HepG2 (cell line): ENCODE results near the gene ACTN4. TPM values are rescaled to one million over a fixed set of nuclear protein-coding genes. Genes with fewer than 3 reads are reported as not detected.

Experiments
- ATAC-seq: fragments of 200-7000 bp; cut with Tn5 transposase; 3 replicates; pipeline ENCODE4 v1.9.1; 2020; ENCODE audit warnings: mild to moderate bottlenecking, moderate library complexity
- BruUV-seq: library from RNA; stranded (reverse); fragments of 400-500 nt; replicated peaks from 2 replicates; lab custom pipeline; 2021; lab: Mats Ljungman, UMichigan
- CTCF ChIA-PET: fragments of 300-600 bp; formaldehyde crosslinking; extraction: SDS; loops from one replicate; lab custom pipeline; 2021; ENCODE audit warnings: low total read pairs, inconsistent platforms, low intra/inter-chr PET ratio; lab: Yijun Ruan, JAX
- POLR2A ChIA-PET: fragments of 350-600 bp; sonication (Branson Sonifier 250); formaldehyde crosslinking; loops from one replicate; lab custom pipeline; 2020; ENCODE audit warnings: antibody characterized with exemption, inconsistent platforms; lab: Yijun Ruan, JAX
- DNase-seq: peaks from one replicate; pipeline ENCODE4 v3.0.0-alpha.2; 2015; ENCODE audit warnings: low spot score
- FAIRE-seq: peaks from 3 replicates; lab custom pipeline; 2011; peaks lifted over from hg19 to GRCh38; lab: Jason Lieb, UNC
- H2AFZ ChIP-seq: one replicate; pipeline ENCODE4 v1.6.1; 2011; ENCODE audit warnings: low read length, inconsistent platforms
- H3K27ac ChIP-seq: fragments of 300-600 bp; 3 replicates; pipeline ENCODE4 v1.8.0; 2011; ENCODE audit warnings: mixed run types, mild to moderate bottlenecking, mixed read lengths, low read length, inconsistent platforms; ENCODE audit not compliant: insufficient read depth; ENCODE audit errors: extremely low read length
- H3K27me3 ChIP-seq, 2 experiments: fragments of 200-600 bp in 1 of 2; 2 replicates in 1 of 2; 3 replicates in 1 of 2; pipeline versions ENCODE4 v1.6.0 to v1.8.0; 2011; ENCODE audit warnings: low read length in 2 of 2, mild to moderate bottlenecking in 2 of 2, moderate library complexity in 2 of 2, inconsistent platforms in 1 of 2; ENCODE audit not compliant: insufficient read depth in 2 of 2, control insufficient read depth in 1 of 2
- H3K36me3 ChIP-seq, 2 experiments: fragments of 200-600 bp in 1 of 2; replicated peaks in 1 of 2; 2 replicates in 1 of 2; 3 replicates in 1 of 2; pipeline versions ENCODE4 v1.5.1 to v1.8.0; 2011; ENCODE audit warnings: low read length in 2 of 2, inconsistent platforms in 1 of 2; ENCODE audit not compliant: insufficient read depth in 2 of 2, control insufficient read depth in 1 of 2
- H3K4me1 ChIP-seq: 2 replicates; pipeline ENCODE4 v1.5.1; 2012; ENCODE audit warnings: low read length, inconsistent platforms; ENCODE audit not compliant: insufficient read depth
- H3K4me2 ChIP-seq: 2 replicates; pipeline ENCODE4 v1.6.0; 2011; ENCODE audit warnings: low read depth, low read length, inconsistent platforms
- H3K4me3 ChIP-seq, 3 experiments: fragments of 200-600 bp in 1 of 3; sonication (generic), shearing (Covaris generic) in 1 of 3; replicated peaks in 1 of 3; 2 replicates each; pipeline ENCODE4 v1.5.1; 2011 to 2016; ENCODE audit warnings: low read length in 3 of 3, inconsistent platforms in 2 of 3, low read depth in 2 of 3, mild to moderate bottlenecking in 2 of 3, control low read depth in 1 of 3, mixed read lengths in 1 of 3; ENCODE audit not compliant: insufficient read depth in 1 of 3
- H3K79me2 ChIP-seq: one replicate; pipeline ENCODE4 v1.6.1; 2011; ENCODE audit warnings: low read length, inconsistent platforms; ENCODE audit not compliant: insufficient read depth
- H3K9ac ChIP-seq: 2 replicates; pipeline ENCODE4 v1.6.0; 2011; ENCODE audit warnings: mild to moderate bottlenecking, low read depth, low read length, inconsistent platforms; ENCODE audit not compliant: insufficient read depth
- H3K9me3 ChIP-seq: 2 replicates; pipeline ENCODE4 v1.5.1; 2012; ENCODE audit warnings: mild to moderate bottlenecking, low read length
- H4K20me1 ChIP-seq: 2 replicates; pipeline ENCODE4 v1.6.0; 2011; ENCODE audit warnings: inconsistent platforms, mild to moderate bottlenecking, low read length, moderate library complexity; ENCODE audit not compliant: insufficient read depth
- ADNP ChIP-seq: sonication (generic); formaldehyde crosslinking; IDR thresholded peaks from 2 replicates; pipeline ENCODE4 v1.4.0; 2020; ENCODE audit warnings: missing genetic modification reagents
- GATAD2A ChIP-seq: IDR thresholded peaks from 2 replicates; pipeline ENCODE4 v1.6.1; 2016
- GLMP ChIP-seq: sonication (generic); formaldehyde crosslinking; IDR thresholded peaks from 2 replicates; pipeline ENCODE4 v1.9.0; 2021; ENCODE audit warnings: missing genetic modification reagents, mild to moderate bottlenecking, borderline replicate concordance
- HES4 ChIP-seq: sonication (generic); formaldehyde crosslinking; IDR thresholded peaks from 2 replicates; pipeline ENCODE4 v1.9.0; 2021; ENCODE audit warnings: mild to moderate bottlenecking, missing genetic modification reagents, borderline replicate concordance
- KLF13 ChIP-seq: sonication (generic); formaldehyde crosslinking; IDR thresholded peaks from 2 replicates; pipeline ENCODE4 v1.4.0; 2020; ENCODE audit warnings: mild to moderate bottlenecking, missing genetic modification reagents
- KMT2B ChIP-seq: IDR thresholded peaks from 2 replicates; pipeline ENCODE4 v1.6.1; 2016; ENCODE audit warnings: missing genetic modification reagents, missing compliant biosample characterization
- RERE ChIP-seq: IDR thresholded peaks from 2 replicates; pipeline ENCODE4 v1.6.1; 2016; ENCODE audit warnings: low read depth, missing genetic modification reagents, missing compliant biosample characterization
- SMAD9 ChIP-seq: sonication (generic); formaldehyde crosslinking; IDR thresholded peaks from 2 replicates; pipeline ENCODE4 v1.5.1; 2020; ENCODE audit warnings: mild to moderate bottlenecking, missing genetic modification reagents
- ZNF17 ChIP-seq: sonication (generic); formaldehyde crosslinking; IDR thresholded peaks from 2 replicates; pipeline ENCODE4 v1.5.0; 2020; ENCODE audit warnings: mild to moderate bottlenecking, missing genetic modification reagents
- ZNF333 ChIP-seq: sonication (generic); formaldehyde crosslinking; IDR thresholded peaks from 2 replicates; pipeline ENCODE4 v1.4.0; 2020; ENCODE audit warnings: mild to moderate bottlenecking, missing genetic modification reagents, borderline replicate concordance
- ZNF513 ChIP-seq: sonication (generic); formaldehyde crosslinking; conservative IDR thresholded peaks from 2 replicates; pipeline ENCODE4 v1.5.0; 2020; ENCODE audit warnings: missing genetic modification reagents
- ZNF569 ChIP-seq: sonication (generic); formaldehyde crosslinking; IDR thresholded peaks from 2 replicates; pipeline ENCODE4 v1.5.0; 2020; ENCODE audit warnings: mild to moderate bottlenecking, missing genetic modification reagents, moderate library complexity, borderline replicate concordance
- ZNF589 ChIP-seq: sonication (generic); formaldehyde crosslinking; conservative IDR thresholded peaks from 2 replicates; pipeline ENCODE4 v1.8.0; 2022; ENCODE audit warnings: mild to moderate bottlenecking, moderate library complexity, missing genetic modification reagents
- WGBS: methylation state at CpG from one replicate; pipeline ENCODE4 v1.1.6; 2017; ENCODE audit warnings: low lambda C conversion rate; 5-methylcytosine and 5-hydroxymethylcytosine counted together
- in situ Hi-C: cut with HindIII; loops from 2 replicates; pipeline ENCODE4 v1.10.0; 2017; ENCODE audit warnings: low pct_unique_long_range_greater_than_20kb; ENCODE audit not compliant: extremely low pct_ligation_motif_present
- intact Hi-C: fragments of 100-400 bp; cut with micrococcal nuclease; formaldehyde crosslinking; loops from one replicate; pipeline ENCODE4 v1.10.0; 2022; ENCODE audit not compliant: unreplicated experiment
- polyA plus RNA-seq, 8 experiments: library from polyadenylated mRNA; depleted of rRNA in 3 of 8; stranded (reverse) in 7 of 8; unstranded in 1 of 8; fragments of >200 nt; fragmentation: Illumina TruSeq in 4 of 8; extraction: Trizol in 4 of 8; gene quantifications; 2 replicates each; pipeline versions ENCODE4 v1.2.1 to v1.2.3, GENCODE V29; 2011 to 2016; ENCODE audit warnings: low read depth in 4 of 8, missing spikeins in 1 of 8, mixed read lengths in 1 of 8; ENCODE audit not compliant: insufficient read depth in 1 of 8
- total RNA-seq, 5 experiments: library from RNA; depleted of rRNA; stranded (reverse); fragments of >200 nt; fragmentation: Illumina TruSeq; extraction: Trizol; gene quantifications; 2 replicates each; pipeline ENCODE4 v1.2.3, GENCODE V29; 2016; ENCODE audit warnings: low read depth in 1 of 5
- TF ChIP-seq, protein P1 (sequence below): sonication (generic); formaldehyde crosslinking; conservative IDR thresholded peaks from 2 replicates; pipeline ENCODE4 v1.8.0; 2022; ENCODE audit warnings: low read depth, missing genetic modification reagents

The ACTN4 gene
- total and polyA plus RNA-seq, 2 of the 13 experiments (the other 11 are each of a cell fraction or from before 2014, with no cell fraction given), result 171 to 192 TPM

DNA sequence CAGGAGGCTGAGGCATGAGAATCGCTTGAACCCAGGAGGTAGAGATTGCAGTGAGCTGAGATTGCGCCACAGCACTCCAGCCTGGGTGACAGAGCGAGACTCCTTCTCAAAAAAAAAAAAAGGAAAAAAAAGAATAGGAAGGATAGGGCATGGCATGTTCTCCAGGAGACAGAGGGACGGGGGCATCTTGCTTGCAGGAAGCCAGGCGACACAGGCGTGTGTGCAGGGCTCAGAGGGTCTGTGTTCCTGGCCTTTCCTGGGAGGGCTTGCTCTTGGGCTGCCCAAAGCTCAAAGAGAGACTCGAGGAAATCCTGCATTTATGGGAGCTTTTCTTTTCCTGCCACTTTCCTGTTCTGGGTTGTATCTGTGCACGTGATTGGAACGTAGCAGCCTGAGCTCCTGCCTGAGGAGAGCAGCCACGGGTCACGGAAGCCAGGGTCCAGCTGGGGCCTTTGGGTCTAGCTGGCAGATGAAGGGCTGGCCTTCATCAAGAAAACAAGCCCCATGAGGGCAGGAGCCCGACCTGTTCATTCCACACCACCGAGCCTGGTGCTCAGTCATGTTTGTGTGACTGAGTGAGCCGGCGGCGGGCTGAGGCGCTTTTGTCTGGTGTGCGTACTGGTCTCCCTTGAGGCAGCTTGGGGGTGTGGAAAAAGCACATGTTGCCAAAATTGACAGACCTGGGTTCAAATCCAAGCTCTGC, 52.3 kb downstream of the ACTN4 start:
- Histone ChIP-seq H3K9me3 (no peaks in the 10 kb centered on the region), H3K27ac (peak overlapping the region; percentile 99), H3K27me3 (no peaks in the 10 kb centered on the region), H4K20me1 (0 out of 2 replicates have a peak, but pooled peaks cover 3% of the 10 kb centered on the region), H3K4me1 (peaks cover 95% of the 10 kb centered on the region), H3K36me3 (peaks cover 35 to 59% of the 10 kb centered on the region in 2 experiments), H2AFZ (no peak overlapping the region), H3K4me2 (peak overlapping the region; percentile 70), H3K9ac (peak overlapping the region; percentile 76), H3K79me2 (peaks cover 67% of the 10 kb centered on the region), H3K4me3 (peak overlapping the region in 1 of 3 experiments; percentile 47; a peak in 1 of 6 replicates)
- 92% methylated on average over 14 of the region's 18 CpGs for WGBS
- ChIA-PET CTCF (no interaction called here), POLR2A (interaction anchor here (0.9 to 3.6 kb wide), 12 partner anchors 11 to 152 kb away, joined by 3 to 63 read pairs (median 20); partner anchors contain the start of genes ACTN4 and EIF3K)
- no peak for ATAC-seq
- no peak for DNase-seq
- in situ Hi-C loops, result loop anchor here (5.0 kb wide), 1 partner anchor 42 kb away; no protein-coding TSS in a partner anchor
- BruUV-seq, result no TSS peak
- no peak for FAIRE-seq
- intact Hi-C loops, result loop anchor here (2.0 to 5.0 kb wide), 2 partner anchors 23 to 47 kb away; no protein-coding TSS in a partner anchor
- no peak for TF ChIP-seq ZNF513 (CRISPR knock-in tag)
- TF ChIP-seq SMAD9 (CRISPR knock-in tag), result no peak
- TF ChIP-seq, protein P1, sequence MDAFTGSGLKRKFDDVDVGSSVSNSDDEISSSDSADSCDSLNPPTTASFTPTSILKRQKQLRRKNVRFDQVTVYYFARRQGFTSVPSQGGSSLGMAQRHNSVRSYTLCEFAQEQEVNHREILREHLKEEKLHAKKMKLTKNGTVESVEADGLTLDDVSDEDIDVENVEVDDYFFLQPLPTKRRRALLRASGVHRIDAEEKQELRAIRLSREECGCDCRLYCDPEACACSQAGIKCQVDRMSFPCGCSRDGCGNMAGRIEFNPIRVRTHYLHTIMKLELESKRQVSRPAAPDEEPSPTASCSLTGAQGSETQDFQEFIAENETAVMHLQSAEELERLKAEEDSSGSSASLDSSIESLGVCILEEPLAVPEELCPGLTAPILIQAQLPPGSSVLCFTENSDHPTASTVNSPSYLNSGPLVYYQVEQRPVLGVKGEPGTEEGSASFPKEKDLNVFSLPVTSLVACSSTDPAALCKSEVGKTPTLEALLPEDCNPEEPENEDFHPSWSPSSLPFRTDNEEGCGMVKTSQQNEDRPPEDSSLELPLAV (CRISPR knock-in tag), result no peak
- no peak for TF ChIP-seq KMT2B (CRISPR knock-in tag)
- TF ChIP-seq ZNF569 (CRISPR knock-in tag), result no peak
- no peak for TF ChIP-seq ZNF333
- no peak for TF ChIP-seq HES4 (CRISPR knock-in tag)
- no peak for TF ChIP-seq ZNF589 (CRISPR knock-in tag)
- no peak for TF ChIP-seq GATAD2A (CRISPR knock-in tag)
- TF ChIP-seq GLMP, result no peak
- no peak for TF ChIP-seq RERE (CRISPR knock-in tag)
- no peak for TF ChIP-seq ADNP (CRISPR knock-in tag)
- TF ChIP-seq KLF13, result no peak
- TF ChIP-seq ZNF17 (CRISPR knock-in tag), result no peak
